ENCODE data around the gene TRIM10.

Gene TRIM10

DNA sequence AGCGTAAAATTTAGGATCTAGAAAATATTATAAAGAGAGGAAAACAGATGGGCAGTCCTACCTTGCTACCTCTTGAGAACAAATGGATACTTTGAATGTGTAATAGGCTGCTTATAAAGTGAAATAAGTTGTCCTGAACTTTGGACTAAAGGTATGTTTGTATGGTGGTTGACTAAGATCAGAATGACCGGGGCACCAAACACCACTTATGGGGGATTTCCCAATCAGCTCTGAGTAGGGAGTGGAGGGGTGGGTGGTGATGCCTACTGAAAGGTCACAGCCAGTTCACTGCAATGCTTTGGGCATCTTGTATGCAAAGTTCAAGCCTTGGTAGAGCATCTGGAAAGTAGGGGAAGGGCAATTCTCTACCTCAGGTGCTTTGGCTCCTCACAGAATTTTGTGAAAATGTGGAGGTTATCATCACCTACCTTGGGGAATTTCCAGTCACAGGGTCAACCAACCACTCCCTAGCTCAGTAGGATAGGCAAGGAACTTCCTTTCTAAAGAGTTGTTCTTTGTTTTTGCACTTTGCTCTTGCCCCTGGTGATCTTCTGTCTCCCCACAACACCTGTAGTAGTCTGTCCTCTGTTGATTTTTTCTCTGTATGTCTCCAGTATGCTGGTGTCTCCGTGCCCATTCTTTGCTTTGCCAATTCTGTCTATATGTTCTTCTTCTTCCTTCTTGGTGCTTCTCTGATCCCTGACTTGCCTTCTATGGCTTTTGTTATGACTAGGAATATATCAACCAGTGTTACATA lies 47.8 kb downstream of the TRIM10 start, which contains the start of gene TRIM31:
TSS of gene TRIM31 (minus strand) at position 88 of the 757 bp plus-strand sequence. CDS start 285 bp downstream, outside the sequence.
- no peak for DNase-seq
- TF ChIP-seq POLR2A (IDR thresholded peaks at IDR 0.05; ENCODE audit: low read length) (no peak), GATA1 (IDR thresholded peaks at IDR 0.05; ENCODE audit: low read depth, low read length) (no peak)

DNA sequence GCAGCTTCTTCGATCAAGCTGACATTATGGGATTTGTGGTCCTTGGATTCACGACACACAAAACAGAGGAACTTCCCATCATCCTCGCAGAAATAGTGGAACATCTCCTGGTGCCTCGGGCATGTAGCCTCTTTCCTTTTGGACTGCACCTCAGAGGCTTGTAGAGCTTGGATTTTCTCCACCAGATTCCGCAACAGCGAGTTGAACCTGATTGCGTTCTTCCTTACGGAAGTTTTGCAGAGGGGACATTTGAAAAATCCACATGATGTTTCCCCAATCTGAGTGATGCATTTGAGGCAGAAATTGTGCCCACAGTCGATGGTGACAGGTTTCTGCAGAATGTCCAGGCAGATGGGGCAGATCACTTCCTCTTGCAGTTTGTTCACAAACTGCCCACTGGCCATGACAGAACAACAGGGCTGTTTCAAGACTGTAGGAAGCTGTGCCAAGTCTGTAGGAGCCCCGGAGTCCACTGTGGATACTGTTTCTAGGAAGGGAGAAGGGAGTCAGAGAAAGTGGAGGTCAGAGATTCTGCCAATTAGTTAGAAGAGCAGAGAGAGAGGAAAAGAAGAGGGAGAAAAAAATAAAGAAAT lies 48.5 kb downstream of the TRIM10 start:
- TF ChIP-seq GATA1 (IDR thresholded peaks at IDR 0.05; ENCODE audit: low read depth, low read length) (no peak), POLR2A (IDR thresholded peaks at IDR 0.05; ENCODE audit: low read length) (no peak)
- DNase-seq, result no peak

DNA sequence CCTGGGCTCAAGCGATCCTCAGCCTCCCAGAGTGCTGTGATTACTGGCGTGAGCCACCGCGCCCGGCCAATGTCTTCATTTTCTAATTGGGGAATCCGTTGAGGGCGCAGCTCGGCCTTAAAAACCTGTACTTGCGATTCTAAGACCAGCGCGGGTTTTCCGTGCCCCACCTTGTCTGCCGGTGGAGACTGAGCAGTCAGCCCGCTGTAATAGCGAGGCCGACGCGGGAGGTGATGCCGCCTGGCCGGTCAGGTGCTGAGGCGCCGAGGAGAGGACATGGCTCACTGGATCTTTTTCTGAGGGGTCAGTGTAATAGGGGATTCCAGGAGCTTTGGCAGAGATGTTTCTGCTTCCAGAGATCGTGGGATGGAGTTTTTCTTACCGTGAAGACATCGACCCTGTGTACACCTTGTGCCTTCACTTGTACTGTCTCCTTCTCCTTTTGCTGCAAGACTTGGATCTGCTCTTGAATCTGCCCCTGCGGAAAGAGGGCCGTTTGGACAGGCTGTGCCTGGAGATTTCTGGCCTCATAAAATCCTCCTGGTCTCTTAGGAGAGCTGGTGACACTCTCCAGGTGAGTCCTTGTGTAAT lies 49.6 kb downstream of the TRIM10 start:
- TF ChIP-seq POLR2A (IDR thresholded peaks at IDR 0.05; ENCODE audit: low read length) (no peak), GATA1 (IDR thresholded peaks at IDR 0.05; ENCODE audit: low read depth, low read length) (no peak)
- DNase-seq, result no peak

DNA sequence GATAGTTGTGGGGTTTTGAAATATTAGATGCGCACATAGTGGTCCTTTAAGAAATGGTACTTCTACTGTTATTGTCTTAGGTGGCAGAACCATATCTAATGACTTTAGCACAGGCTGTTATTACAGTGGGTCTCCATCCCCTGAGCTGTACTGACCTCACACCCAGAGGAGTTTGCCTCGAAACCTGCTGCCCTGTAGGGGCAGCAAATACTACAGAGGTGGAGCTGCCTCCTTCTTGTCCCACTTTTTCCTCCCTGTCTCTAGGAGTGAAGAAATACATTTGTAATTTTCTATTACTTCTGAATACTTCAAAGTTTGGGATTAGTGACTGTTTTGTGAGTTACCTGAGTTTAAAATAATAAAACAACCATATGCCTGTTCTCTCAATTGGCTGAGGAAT lies 56.4 kb downstream of the TRIM10 start:
- no peak for DNase-seq
- TF ChIP-seq GATA1 (IDR thresholded peaks at IDR 0.05; ENCODE audit: low read depth, low read length) (no peak), POLR2A (IDR thresholded peaks at IDR 0.05; ENCODE audit: low read length) (no peak)

DNA sequence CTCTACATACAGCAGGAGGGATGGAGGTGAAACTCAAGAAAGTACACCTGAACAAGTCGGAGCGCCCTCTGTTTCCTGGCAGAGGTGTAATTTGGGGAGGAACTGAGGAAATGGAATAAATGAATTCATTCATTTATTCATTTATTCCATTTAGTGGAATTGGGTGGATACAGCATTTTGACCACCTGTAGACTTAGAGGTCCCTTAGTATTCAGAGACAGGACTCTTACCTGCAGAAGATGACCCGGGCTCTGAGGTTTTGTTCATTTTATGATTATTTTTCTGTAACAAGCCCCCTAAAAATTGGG lies 57.2 kb downstream of the TRIM10 start:
- DNase-seq, result no peak
- TF ChIP-seq GATA1 (IDR thresholded peaks at IDR 0.05; ENCODE audit: low read depth, low read length), result no peak
- no peak for TF ChIP-seq POLR2A (IDR thresholded peaks at IDR 0.05; ENCODE audit: low read length)

DNA sequence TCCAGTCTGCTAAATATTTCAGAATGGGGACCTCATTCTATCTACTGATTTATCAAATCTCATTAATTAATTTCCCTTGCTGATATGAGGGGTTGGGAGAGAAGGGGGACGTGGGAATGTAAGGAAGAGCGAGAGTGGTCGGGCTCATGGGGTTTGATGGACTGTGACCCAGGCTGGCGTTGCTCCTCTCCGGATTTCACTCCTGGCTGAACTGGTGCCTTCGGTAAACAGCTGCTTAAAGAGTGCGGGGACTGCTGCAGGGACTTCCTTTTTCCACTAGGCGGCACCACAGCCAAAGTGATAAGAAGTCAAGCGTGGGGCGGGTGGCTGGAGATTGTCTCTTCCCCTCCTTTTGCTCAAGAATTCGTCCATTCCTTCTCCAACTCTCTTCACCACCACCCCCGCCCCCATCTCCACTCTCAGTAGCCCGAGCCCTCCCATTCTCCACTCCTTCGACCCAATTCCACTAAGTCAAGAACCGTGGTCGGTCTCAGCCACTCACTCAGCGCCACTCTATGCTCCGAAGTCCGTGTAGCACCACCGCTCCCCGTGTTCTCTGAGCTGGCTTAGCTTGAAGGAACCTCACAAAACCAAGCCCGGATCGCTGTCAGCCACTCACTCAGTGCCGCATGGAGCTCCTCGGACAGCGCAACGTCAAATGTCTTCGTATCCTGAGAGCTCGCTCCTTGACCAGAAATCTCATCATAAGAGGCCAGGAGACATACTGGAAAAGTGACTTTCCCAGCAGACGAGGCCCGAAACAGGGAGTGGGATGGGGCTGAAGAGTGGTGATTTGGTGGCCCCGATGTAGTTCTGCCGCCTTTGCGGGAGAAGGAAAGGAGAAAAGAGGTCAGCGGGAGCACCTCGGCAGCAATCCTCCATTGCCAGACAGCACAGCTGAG lies 57.8 kb downstream of the TRIM10 start:
- no peak for TF ChIP-seq POLR2A (IDR thresholded peaks at IDR 0.05; ENCODE audit: low read length)
- no peak for TF ChIP-seq GATA1 (IDR thresholded peaks at IDR 0.05; ENCODE audit: low read depth, low read length)
- DNase-seq, result peak; percentile 89 to 93

DNA sequence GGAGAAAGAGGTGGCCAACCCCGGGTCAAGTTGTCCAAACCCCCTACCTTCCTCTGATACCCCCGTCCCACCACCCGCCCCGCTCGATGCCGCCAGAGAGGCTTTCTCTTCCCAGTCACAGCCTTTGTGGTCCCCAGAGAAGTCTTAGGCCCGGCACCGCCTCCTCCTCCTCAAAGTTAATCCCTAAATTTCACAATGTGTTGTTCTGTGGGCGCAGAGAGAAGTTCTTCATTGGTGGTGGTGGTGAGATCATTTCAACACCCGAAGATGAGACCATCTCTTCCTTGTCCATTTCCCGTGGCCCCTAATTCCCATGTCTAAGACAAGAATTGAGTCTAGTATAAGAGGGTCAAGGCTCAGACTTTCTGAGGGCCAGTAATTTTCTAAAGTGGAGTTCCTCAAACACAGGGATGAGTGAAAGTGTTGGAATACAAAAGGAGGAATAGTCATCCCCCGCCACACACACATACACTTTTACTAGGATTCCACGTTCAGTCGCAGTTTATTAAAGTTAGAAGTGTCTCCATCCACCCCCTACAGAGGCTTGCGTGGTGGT lies 58.5 kb downstream of the TRIM10 start:
- no peak for TF ChIP-seq POLR2A (IDR thresholded peaks at IDR 0.05; ENCODE audit: low read length)
- DNase-seq, result peak in 1 of 2 experiments; percentile 45

All from erythroblast (primary cell).